IPS DF 4.7 (cell line): ENCODE results near the gene RAD51B.
"Not testable (repeated sequence)": the region's sequence is repeated elsewhere in the genome, so short reads cannot be mapped to it uniquely, and the experiment has no call there.

Experiments used
- DNase-seq: peaks from one replicate; pipeline ENCODE4 v3.0.0-alpha.2; 2013; ENCODE audit warnings: low spot score; ENCODE audit errors: extremely low read depth

RAD51B gene

GRCh38 chr14:68292441-68293215 lies 473.0 kb downstream of the RAD51B start:
- no peak for DNase-seq

GRCh38 chr14:68293404-68293803 lies 473.8 kb downstream of the RAD51B start:
- DNase-seq = no peak

- DNase-seq = no peak
Measured at GRCh38 chr14:68295316-68295816, 475.8 kb downstream of the RAD51B start.

GRCh38 chr14:68297039-68297438 lies 477.5 kb downstream of the RAD51B start:
- DNase-seq = no peak

- no peak for DNase-seq
Measured at GRCh38 chr14:68297876-68298468, 478.4 kb downstream of the RAD51B start.

- no peak for DNase-seq
Measured at GRCh38 chr14:68300608-68301007, 481.0 kb downstream of the RAD51B start.

GRCh38 chr14:68301219-68301618 lies 481.6 kb downstream of the RAD51B start:
- DNase-seq = no peak

GRCh38 chr14:68302938-68303337 lies 483.4 kb downstream of the RAD51B start:
- DNase-seq = not testable (repeated sequence)

GRCh38 chr14:68305738-68306137 lies 486.2 kb downstream of the RAD51B start:
- DNase-seq = no peak

GRCh38 chr14:68306265-68306933 lies 486.8 kb downstream of the RAD51B start:
- no peak for DNase-seq

GRCh38 chr14:68306934-68307789 lies 487.6 kb downstream of the RAD51B start:
- DNase-seq = no peak

GRCh38 chr14:68307790-68308168 lies 488.2 kb downstream of the RAD51B start:
- DNase-seq = no peak

- no peak for DNase-seq
Measured at GRCh38 chr14:68308726-68309520, 489.3 kb downstream of the RAD51B start.

- no peak for DNase-seq
Measured at GRCh38 chr14:68309616-68310015, 490.0 kb downstream of the RAD51B start.

- DNase-seq = no peak
Measured at GRCh38 chr14:68312300-68312699, 492.7 kb downstream of the RAD51B start.

- DNase-seq = no peak
Measured at GRCh38 chr14:68312884-68313610, 493.5 kb downstream of the RAD51B start.

- no peak for DNase-seq
Measured at GRCh38 chr14:68314642-68315041, 495.1 kb downstream of the RAD51B start.

GRCh38 chr14:68315081-68315480 lies 495.5 kb downstream of the RAD51B start:
- no peak for DNase-seq

- DNase-seq = no peak
Measured at GRCh38 chr14:68316078-68316868, 496.7 kb downstream of the RAD51B start.
